ENCODE data around the gene OMG. TPM values are rescaled to one million over a fixed set of nuclear protein-coding genes. Genes with fewer than 3 reads are reported as not detected.
"Not testable (repeated sequence)": the region's sequence is repeated elsewhere in the genome, so short reads cannot be mapped to it uniquely, and the experiment has no call there.

The OMG gene
- total and polyA plus RNA-seq, 2 donors (not counting 3 experiments of a cell fraction or from before 2014, with no cell fraction given), result 0.86 TPM; not detected in 1

DNA sequence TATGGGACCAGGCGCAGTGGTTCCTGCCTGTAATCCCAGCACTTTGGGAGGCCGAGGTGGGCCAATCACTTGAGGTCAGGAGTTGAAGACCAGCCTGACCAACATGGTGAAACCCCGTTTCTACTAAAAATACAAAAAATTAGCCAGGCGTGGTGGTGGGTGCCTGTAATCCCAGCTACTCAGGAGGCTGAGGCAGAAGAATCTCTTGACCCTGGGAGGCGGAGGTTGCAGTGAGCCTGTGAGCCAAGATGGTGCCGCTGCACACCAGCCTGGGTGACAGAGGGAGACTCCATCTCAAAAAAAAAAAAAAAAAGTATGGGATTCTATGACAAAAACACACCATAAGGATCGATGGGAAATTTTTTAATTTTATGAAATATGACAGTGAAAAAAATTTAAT, 15.2 kb upstream of the OMG start:
- H3K9ac ChIP-seq (replicated peaks; ENCODE audit: extremely low read depth, insufficient read depth, low read length); H3K4me2 ChIP-seq (ENCODE audit: insufficient read depth, low read length); H3K9me3 ChIP-seq (replicated peaks; ENCODE audit: control insufficient read depth, insufficient read depth, low read length); BruUV-seq (replicated peaks); dilution Hi-C loops (cut with MboI; ENCODE audit: extremely low pct_ligation_motif_present, low sequenced_read_pairs); H3K36me3 ChIP-seq (ENCODE audit: control insufficient read depth in 2 of 2, extremely low read depth in 1 of 2, insufficient read depth in 2 of 2, low read length in 2 of 2); FAIRE-seq; H2AFZ ChIP-seq (ENCODE audit: low read depth, low read length); POLR2A ChIA-PET; H3K4me3 ChIP-seq (replicated peaks in 1 of 3; ENCODE audit: insufficient read depth in 1 of 3, low read depth in 1 of 3, low read length in 3 of 3); DNase-seq (ENCODE audit: low read depth, low spot score); H3K27me3 ChIP-seq (ENCODE audit: control insufficient read depth in 2 of 2, insufficient read depth in 2 of 2, low read length in 2 of 2); H4K20me1 ChIP-seq (replicated peaks; ENCODE audit: control insufficient read depth, extremely low read depth, insufficient read depth, low read length); H3K9me1 ChIP-seq (replicated peaks; ENCODE audit: control insufficient read depth, extremely low read depth, insufficient read depth, low read length); H3K27ac ChIP-seq (ENCODE audit: insufficient read depth, low read depth, low read length); H3K79me2 ChIP-seq (ENCODE audit: control insufficient read depth, insufficient read depth, low read length): not testable (repeated sequence)
- CTCF ChIA-PET, result interaction anchor here (1.2 kb wide), 1 partner anchor 45 kb away, joined by 3 read pairs; no protein-coding TSS in a partner anchor
- peaks cover 21% of the 10 kb centered on the region for H3K4me1 ChIP-seq (ENCODE audit: control insufficient read depth, extremely low read depth, insufficient read depth, low read length)
- intact Hi-C loops (cut with micrococcal nuclease), result loop anchor here (5.0 kb wide), 1 partner anchor 45 kb away; no protein-coding TSS in a partner anchor

GRCh38 chr17:31311526-31311925, 14.5 kb upstream of the OMG start:
- FAIRE-seq, result no peak
- Histone ChIP-seq H2AFZ (ENCODE audit: low read depth, low read length) (no peak overlapping the region), H3K4me3 (replicated peaks in 1 of 3; ENCODE audit: insufficient read depth in 1 of 3, low read depth in 1 of 3, low read length in 3 of 3) (no peak overlapping the region), H3K27me3 (ENCODE audit: control insufficient read depth in 2 of 2, insufficient read depth in 2 of 2, low read length in 2 of 2) (no peaks in the 10 kb centered on the region), H3K9me3 (replicated peaks; ENCODE audit: control insufficient read depth, insufficient read depth, low read length) (no peaks in the 10 kb centered on the region), H3K27ac (ENCODE audit: insufficient read depth, low read depth, low read length) (no peak overlapping the region), H3K79me2 (ENCODE audit: control insufficient read depth, insufficient read depth, low read length) (peaks cover 5% of the 10 kb centered on the region), H3K4me2 (ENCODE audit: insufficient read depth, low read length) (no peak overlapping the region), H3K9ac (replicated peaks; ENCODE audit: extremely low read depth, insufficient read depth, low read length) (no peak overlapping the region), H3K36me3 (ENCODE audit: control insufficient read depth in 2 of 2, extremely low read depth in 1 of 2, insufficient read depth in 2 of 2, low read length in 2 of 2) (no peaks in the 10 kb centered on the region), H3K9me1 (replicated peaks; ENCODE audit: control insufficient read depth, extremely low read depth, insufficient read depth, low read length) (no peaks in the 10 kb centered on the region), H3K4me1 (ENCODE audit: control insufficient read depth, extremely low read depth, insufficient read depth, low read length) (peaks cover 21% of the 10 kb centered on the region), H4K20me1 (replicated peaks; ENCODE audit: control insufficient read depth, extremely low read depth, insufficient read depth, low read length) (no peaks in the 10 kb centered on the region)
- TF ChIP-seq, protein P1, sequence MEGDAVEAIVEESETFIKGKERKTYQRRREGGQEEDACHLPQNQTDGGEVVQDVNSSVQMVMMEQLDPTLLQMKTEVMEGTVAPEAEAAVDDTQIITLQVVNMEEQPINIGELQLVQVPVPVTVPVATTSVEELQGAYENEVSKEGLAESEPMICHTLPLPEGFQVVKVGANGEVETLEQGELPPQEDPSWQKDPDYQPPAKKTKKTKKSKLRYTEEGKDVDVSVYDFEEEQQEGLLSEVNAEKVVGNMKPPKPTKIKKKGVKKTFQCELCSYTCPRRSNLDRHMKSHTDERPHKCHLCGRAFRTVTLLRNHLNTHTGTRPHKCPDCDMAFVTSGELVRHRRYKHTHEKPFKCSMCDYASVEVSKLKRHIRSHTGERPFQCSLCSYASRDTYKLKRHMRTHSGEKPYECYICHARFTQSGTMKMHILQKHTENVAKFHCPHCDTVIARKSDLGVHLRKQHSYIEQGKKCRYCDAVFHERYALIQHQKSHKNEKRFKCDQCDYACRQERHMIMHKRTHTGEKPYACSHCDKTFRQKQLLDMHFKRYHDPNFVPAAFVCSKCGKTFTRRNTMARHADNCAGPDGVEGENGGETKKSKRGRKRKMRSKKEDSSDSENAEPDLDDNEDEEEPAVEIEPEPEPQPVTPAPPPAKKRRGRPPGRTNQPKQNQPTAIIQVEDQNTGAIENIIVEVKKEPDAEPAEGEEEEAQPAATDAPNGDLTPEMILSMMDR (IDR thresholded peaks at IDR 0.05; ENCODE audit: extremely low read depth in 1 of 2, insufficient read depth in 1 of 2, low read depth in 1 of 2, low read length in 2 of 2), result no peak
- TF ChIP-seq MYC (IDR thresholded peaks at IDR 0.05; ENCODE audit: low read depth, low read length) (no peak), EZH2 (IDR thresholded peaks at IDR 0.05; ENCODE audit: borderline replicate concordance, low read depth, low read length, severe bottlenecking) (no peak), POLR2A (IDR thresholded peaks at IDR 0.05; ENCODE audit: low read depth, low read length) (no peak), POLR2AphosphoS5 (IDR thresholded peaks at IDR 0.05; ENCODE audit: insufficient read depth, low read depth, low read length) (no peak), FOS (IDR thresholded peaks at IDR 0.05; ENCODE audit: borderline replicate concordance, insufficient read depth, low read length) (no peak), GATA2 (IDR thresholded peaks at IDR 0.05; ENCODE audit: insufficient read depth, insufficient read length, low read depth, low read length) (no peak), JUN (IDR thresholded peaks at IDR 0.05; ENCODE audit: borderline replicate concordance, insufficient read depth, insufficient read length, low read depth) (no peak)
- TF ChIP-seq, protein P2, sequence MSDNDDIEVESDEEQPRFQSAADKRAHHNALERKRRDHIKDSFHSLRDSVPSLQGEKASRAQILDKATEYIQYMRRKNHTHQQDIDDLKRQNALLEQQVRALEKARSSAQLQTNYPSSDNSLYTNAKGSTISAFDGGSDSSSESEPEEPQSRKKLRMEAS (IDR thresholded peaks at IDR 0.05; ENCODE audit: insufficient read depth, insufficient read length), result no peak
- dilution Hi-C loops (cut with MboI; ENCODE audit: extremely low pct_ligation_motif_present, low sequenced_read_pairs), result no loop called here
- no peak for DNase-seq (ENCODE audit: low read depth, low spot score)
- POLR2A ChIA-PET, result no interaction called here
- intact Hi-C loops (cut with micrococcal nuclease), result loop anchor here (5.0 kb wide), 1 partner anchor 44 kb away; no protein-coding TSS in a partner anchor
- no TSS peak for BruUV-seq (replicated peaks)
- CTCF ChIA-PET, result interaction anchor here (1.0 to 1.2 kb wide), 2 partner anchors 45 to 60 kb away, joined by 3 read pairs; no protein-coding TSS in a partner anchor
